SK-N-SH treated with all-trans-retinoic acid at 6 μM for 48 hours (cell line): ENCODE results near the gene LTO1.
A peak's percentile ranks its signal among the peaks of the same experiment; 100 is the strongest.

Source experiments
- ATAC-seq: fragments of 200-7000 bp; cut with Tn5 transposase; 3 replicates; pipeline ENCODE4 v1.9.1; 2020; ENCODE audit warnings: mild to moderate bottlenecking, moderate library complexity
- ARNTL ChIP-seq: fragments of 450-650 bp; formaldehyde crosslinking; IDR thresholded peaks from 2 replicates; pipeline ENCODE4 v1.5.0; 2020; ENCODE audit warnings: low read depth, mild to moderate bottlenecking, moderate library complexity, borderline replicate concordance
- BACH2 ChIP-seq: fragments of 250-450 bp; sonication (Bioruptor Pico); IDR thresholded peaks from 2 replicates; pipeline ENCODE4 v1.9.0; 2021; ENCODE audit warnings: mild to moderate bottlenecking, borderline replicate concordance
- CREB5 ChIP-seq: fragments of 250-450 bp; sonication (Bioruptor Pico); IDR thresholded peaks from 2 replicates; pipeline ENCODE4 v1.5.1; 2020; ENCODE audit warnings: low read depth, mild to moderate bottlenecking, moderate library complexity
- CSDC2 ChIP-seq: fragments of 250-450 bp; sonication (Bioruptor Pico); IDR thresholded peaks from 2 replicates; pipeline ENCODE4 v1.5.0; 2020; ENCODE audit warnings: mild to moderate bottlenecking, moderate library complexity
- CSRNP3 ChIP-seq: fragments of 250-450 bp; sonication (Bioruptor Pico); IDR thresholded peaks from 2 replicates; pipeline ENCODE4 v1.5.1; 2021; ENCODE audit warnings: mild to moderate bottlenecking, moderate library complexity
- GLIS3 ChIP-seq: fragments of 250-450 bp; sonication (Bioruptor Pico); IDR thresholded peaks from 2 replicates; pipeline ENCODE4 v1.5.0; 2020; ENCODE audit warnings: mild to moderate bottlenecking, moderate library complexity
- OSR1 ChIP-seq: fragments of 250-450 bp; sonication (Bioruptor Pico); IDR thresholded peaks from 2 replicates; pipeline ENCODE4 v1.8.0; 2022; ENCODE audit warnings: moderate library complexity, mild to moderate bottlenecking, inconsistent platforms
- PATZ1 ChIP-seq: fragments of 250-450 bp; sonication (Bioruptor Pico); IDR thresholded peaks from 2 replicates; pipeline ENCODE4 v1.8.0; 2020; ENCODE audit warnings: mild to moderate bottlenecking, moderate library complexity, borderline replicate concordance
- POU6F1 ChIP-seq: fragments of 250-450 bp; sonication (Bioruptor Pico); IDR thresholded peaks from 2 replicates; pipeline ENCODE4 v1.8.0; 2021; ENCODE audit warnings: low read depth, mild to moderate bottlenecking, moderate library complexity, borderline replicate concordance
- PPARA ChIP-seq: fragments of 250-450 bp; sonication (Bioruptor Pico); IDR thresholded peaks from 2 replicates; pipeline ENCODE4 v1.5.0; 2020; ENCODE audit warnings: mild to moderate bottlenecking, borderline replicate concordance
- RARB ChIP-seq: fragments of 250-450 bp; sonication (Bioruptor Pico); IDR thresholded peaks from 2 replicates; pipeline ENCODE4 v1.8.0; 2021; ENCODE audit warnings: mild to moderate bottlenecking, moderate library complexity
- SNAI2 ChIP-seq: fragments of 250-450 bp; sonication (Bioruptor Pico); IDR thresholded peaks from 2 replicates; pipeline ENCODE4 v1.5.0; 2020; ENCODE audit warnings: mild to moderate bottlenecking, moderate library complexity
- TOX ChIP-seq: fragments of 250-450 bp; sonication (Bioruptor Pico); IDR thresholded peaks from 2 replicates; pipeline ENCODE4 v1.8.0; 2021; ENCODE audit warnings: mild to moderate bottlenecking, moderate library complexity, borderline replicate concordance
- TSHZ2 ChIP-seq: fragments of 250-450 bp; sonication (Bioruptor Pico); IDR thresholded peaks from 2 replicates; pipeline ENCODE4 v1.5.0; 2020; ENCODE audit warnings: mild to moderate bottlenecking, moderate library complexity
- ZC3H10 ChIP-seq: fragments of 250-450 bp; sonication (Bioruptor Pico); IDR thresholded peaks from 2 replicates; pipeline ENCODE4 v1.5.1; 2021; ENCODE audit warnings: mild to moderate bottlenecking, moderate library complexity
- ZFP3 ChIP-seq: fragments of 250-450 bp; sonication (Bioruptor Pico); IDR thresholded peaks from 2 replicates; pipeline ENCODE4 v1.5.0; 2020; ENCODE audit warnings: mild to moderate bottlenecking, moderate library complexity
- ZFP30 ChIP-seq: fragments of 450-650 bp; formaldehyde crosslinking; IDR thresholded peaks from 2 replicates; pipeline ENCODE4 v1.5.0; 2022; ENCODE audit warnings: mild to moderate bottlenecking, moderate library complexity
- ZNF565 ChIP-seq: fragments of 450-650 bp; formaldehyde crosslinking; conservative IDR thresholded peaks from 2 replicates; pipeline ENCODE4 v1.5.0; 2020; ENCODE audit warnings: low read depth, mild to moderate bottlenecking, moderate library complexity
- ZNF70 ChIP-seq: fragments of 450-650 bp; formaldehyde crosslinking; IDR thresholded peaks from 2 replicates; pipeline ENCODE4 v1.5.0; 2020; ENCODE audit warnings: mild to moderate bottlenecking, moderate library complexity
- ZNF8 ChIP-seq: fragments of 450-650 bp; formaldehyde crosslinking; IDR thresholded peaks from 2 replicates; pipeline ENCODE4 v1.5.0; 2020; ENCODE audit warnings: mild to moderate bottlenecking, moderate library complexity

Gene LTO1

GRCh38 chr11:69635804-69636511 lies 39.2 kb downstream of the LTO1 start:
- TF ChIP-seq BACH2 (CRISPR knock-in tag), result no peak
- ATAC-seq, result no peak

- no peak for ATAC-seq
- no peak for TF ChIP-seq CREB5
- TF ChIP-seq BACH2 (CRISPR knock-in tag), result no peak
- TF ChIP-seq SNAI2 (CRISPR knock-in tag), result no peak
- peak; percentile 21; the same call in 1 of the 2 replicates for TF ChIP-seq ZNF8 (CRISPR knock-in tag)
- no peak for TF ChIP-seq CSDC2 (CRISPR knock-in tag)
Measured at GRCh38 chr11:69635195-69635594, 40.0 kb downstream of the LTO1 start.

- ATAC-seq, result no peak
- TF ChIP-seq PPARA (CRISPR knock-in tag) (no peak), CREB5 (no peak), POU6F1 (no peak), TOX (no peak), PATZ1 (no peak), ZFP3 (CRISPR knock-in tag) (no peak)
Measured at GRCh38 chr11:69634590-69634989, 40.6 kb downstream of the LTO1 start.

GRCh38 chr11:69634069-69634468 lies 41.1 kb downstream of the LTO1 start:
- ATAC-seq, result no peak
- TF ChIP-seq ZNF565 (CRISPR knock-in tag) (no peak), OSR1 (CRISPR knock-in tag) (no peak), CSRNP3 (no peak), RARB (CRISPR knock-in tag) (no peak), ZC3H10 (CRISPR knock-in tag) (no peak), BACH2 (CRISPR knock-in tag) (no peak), ZFP3 (CRISPR knock-in tag) (no peak), PATZ1 (no peak), ZNF8 (CRISPR knock-in tag) (no peak), TSHZ2 (CRISPR knock-in tag) (no peak), CREB5 (no peak), POU6F1 (no peak), ARNTL (no peak), ZFP30 (CRISPR knock-in tag) (no peak), GLIS3 (CRISPR knock-in tag) (no peak), ZNF70 (no peak)
